ENCODE measurements around the gene TMEM31.
"Not testable (repeated sequence)": the region's sequence is repeated elsewhere in the genome, so short reads cannot be mapped to it uniquely, and the experiment has no call there.

The TMEM31 gene

DNA sequence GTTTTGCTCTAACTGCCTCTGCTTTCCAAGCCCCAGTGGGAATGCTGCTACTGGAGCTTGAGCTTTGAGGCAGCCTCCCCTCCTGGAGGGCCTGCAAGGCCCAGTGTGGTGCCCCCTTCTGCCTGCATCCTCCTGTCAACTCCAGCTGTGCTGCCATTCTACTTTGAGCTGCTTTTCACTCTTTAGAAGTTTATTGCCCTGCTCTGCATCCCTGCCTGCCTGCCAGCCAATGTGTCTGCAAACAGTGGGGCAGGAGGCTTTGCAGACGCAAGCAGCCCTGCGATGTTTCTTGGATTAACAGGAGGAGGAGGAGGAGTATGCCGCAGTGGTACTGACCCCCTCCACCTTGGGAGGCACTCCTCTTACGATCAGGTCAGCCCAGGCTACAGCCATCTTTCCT lies 16.4 kb downstream of the TMEM31 start:
- no peak for DNase-seq

DNA sequence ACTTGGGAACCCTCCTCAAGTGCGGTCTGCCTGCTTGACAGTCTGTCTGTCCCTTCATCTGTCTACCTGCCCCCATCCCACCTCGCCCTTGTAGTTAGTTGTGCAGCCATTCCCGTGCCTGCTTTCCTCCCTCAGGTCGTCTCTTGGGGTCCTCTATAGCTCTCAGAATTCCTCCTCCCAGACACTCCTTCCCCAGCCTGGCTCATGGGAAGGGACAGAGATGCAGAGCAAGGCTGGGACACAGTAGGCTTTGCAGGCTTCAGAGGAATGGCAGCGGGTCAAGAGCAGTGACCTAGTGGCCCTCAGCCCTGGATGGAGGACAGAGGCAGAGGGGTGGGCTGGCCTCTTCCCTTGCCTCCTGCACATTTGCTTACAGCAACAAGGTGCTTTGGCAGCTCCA lies 18.3 kb downstream of the TMEM31 start:
- DNase-seq: no peak

- no peak for DNase-seq
Measured at GRCh38 chrX:103730147-103730795, 19.6 kb downstream of the TMEM31 start.

DNA sequence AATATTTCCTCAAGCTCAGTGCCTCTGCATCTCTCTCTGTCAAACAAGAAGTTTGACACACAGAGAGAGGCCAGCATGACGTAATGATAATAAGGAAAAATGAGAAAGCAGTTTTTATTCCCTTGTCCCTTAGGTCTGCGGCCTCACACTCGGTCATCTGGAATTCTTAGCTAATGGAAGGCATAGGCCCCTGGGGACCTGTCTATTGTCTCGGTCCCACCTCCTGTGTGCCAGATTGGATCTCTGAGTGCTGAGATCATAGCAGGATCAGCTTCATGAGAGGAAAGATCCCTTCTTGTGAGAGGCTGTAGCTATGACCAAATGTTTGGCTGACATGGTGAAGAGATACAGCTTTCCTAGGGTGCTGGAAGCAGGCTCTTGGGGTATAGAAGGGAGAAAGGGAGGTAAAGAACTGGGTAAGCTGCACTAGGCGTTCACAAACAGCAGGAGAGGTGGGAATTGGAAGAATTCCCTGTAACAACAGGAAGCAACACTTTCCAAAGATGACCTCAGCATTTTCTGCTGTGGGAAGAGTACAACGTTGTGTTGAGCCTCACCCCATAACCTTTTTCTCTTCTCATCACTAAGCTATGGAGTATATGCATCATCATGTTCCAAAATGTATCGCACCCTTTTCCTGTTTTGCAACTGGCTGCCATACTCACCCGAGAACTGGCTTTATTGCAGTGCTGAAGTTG lies 20.2 kb downstream of the TMEM31 start:
- peak; percentile 73 for DNase-seq

- DNase-seq: no peak
Measured at GRCh38 chrX:103733017-103733416, 22.3 kb downstream of the TMEM31 start.

DNA sequence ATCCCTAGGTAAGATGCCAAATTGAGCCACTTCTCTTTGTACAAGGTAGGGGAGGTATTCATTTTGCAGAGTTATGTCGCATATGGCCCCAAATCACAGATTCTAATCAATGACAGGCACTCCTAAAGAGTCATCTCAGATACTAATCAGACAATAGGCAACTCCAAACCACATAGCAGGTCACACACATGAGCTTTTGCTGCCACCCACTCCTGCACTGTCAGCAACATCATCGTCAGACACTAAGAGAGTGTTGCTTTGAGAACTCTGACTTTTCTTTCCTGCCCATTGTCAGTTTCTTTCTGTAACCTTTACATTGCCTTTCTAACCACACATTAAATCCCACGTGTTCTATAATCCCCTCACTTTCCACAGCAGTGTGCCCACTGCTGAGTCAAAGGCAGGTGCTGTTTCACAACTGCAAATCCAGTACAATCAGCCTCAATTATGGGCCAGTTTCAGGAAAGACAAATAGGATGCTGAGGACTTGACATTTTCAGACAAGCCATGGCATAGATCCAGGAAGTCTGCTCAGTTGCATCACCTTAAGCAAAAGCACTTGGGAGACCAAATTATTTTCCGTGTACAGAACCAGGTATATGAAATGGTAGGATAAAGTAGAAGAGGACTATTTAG lies 23.5 kb downstream of the TMEM31 start:
- no peak for DNase-seq

- DNase-seq: no peak
Measured at GRCh38 chrX:103737696-103738095, 27.0 kb downstream of the TMEM31 start.

DNA sequence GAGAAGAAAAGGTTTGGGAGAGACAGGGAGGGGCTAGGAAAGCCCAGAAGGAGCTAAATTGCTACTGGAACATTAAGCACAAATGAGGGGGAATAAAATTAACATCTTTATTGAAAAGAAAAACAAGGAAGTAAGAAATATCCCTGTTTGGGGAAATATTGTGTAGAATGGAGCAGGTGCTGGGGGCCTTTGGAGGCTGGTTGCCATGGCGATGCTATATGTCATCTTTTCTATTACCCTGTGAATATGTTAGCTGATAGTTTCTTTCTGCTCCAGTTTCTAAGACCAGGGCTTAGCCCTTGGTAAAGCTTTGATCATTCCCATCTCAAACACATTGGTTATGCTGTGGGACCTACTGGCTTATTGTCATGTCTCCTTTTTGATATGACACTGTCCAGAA lies 28.7 kb downstream of the TMEM31 start:
- DNase-seq: no peak

- DNase-seq: no peak
Measured at GRCh38 chrX:103741879-103742278, 31.2 kb downstream of the TMEM31 start.

GRCh38 chrX:103742339-103742738 lies 31.6 kb downstream of the TMEM31 start:
- DNase-seq: no peak

GRCh38 chrX:103747163-103747562 lies 36.5 kb downstream of the TMEM31 start:
- no peak for DNase-seq

DNA sequence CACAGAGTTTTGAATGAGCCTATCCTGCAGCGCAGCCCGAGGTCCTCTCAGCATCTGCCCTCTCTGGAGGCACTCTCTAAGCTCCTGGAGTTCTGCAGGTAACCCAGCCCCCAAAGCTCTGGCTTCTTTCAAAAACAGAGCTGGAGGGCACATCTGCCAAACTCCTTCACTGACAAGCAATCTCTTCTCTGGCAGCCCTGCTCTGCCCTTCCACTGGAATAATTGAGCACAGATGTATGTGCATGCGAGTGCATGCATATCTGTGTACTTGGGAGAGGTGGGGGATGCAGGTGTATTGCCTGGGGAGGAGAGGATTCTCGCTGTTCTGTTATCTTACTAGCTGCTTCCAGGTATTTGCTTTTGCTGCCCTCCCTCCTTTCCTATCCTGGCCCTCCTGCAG lies 43.7 kb downstream of the TMEM31 start:
- no peak for DNase-seq

DNA sequence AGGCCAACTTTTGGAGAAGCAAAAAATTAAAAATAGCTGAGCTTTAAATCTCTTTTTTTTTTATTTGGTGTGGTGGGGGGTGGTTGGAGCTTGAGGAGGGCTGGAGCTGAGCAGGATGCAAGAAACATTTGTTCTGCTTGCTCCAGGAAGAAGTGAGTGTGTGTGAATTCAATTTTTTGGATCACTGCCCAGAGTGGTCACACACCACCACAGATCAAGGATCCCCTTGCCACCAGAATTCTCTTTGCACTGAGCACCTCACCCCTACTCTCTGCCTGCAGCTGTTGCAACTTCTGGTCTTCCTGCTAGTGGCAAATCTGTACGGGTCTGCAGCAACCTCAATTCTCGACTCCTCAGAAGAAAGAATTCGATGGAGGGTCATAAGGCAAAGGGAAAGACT lies 46.0 kb downstream of the TMEM31 start:
- no peak for DNase-seq

GRCh38 chrX:103758555-103758954 lies 47.8 kb downstream of the TMEM31 start:
- no peak for DNase-seq

GRCh38 chrX:103763541-103763940 lies 52.8 kb downstream of the TMEM31 start:
- not testable (repeated sequence) for DNase-seq

Data from eye (tissue), 1 donor.